Measurements from ENCODE around the gene SPINK9.

DNA sequence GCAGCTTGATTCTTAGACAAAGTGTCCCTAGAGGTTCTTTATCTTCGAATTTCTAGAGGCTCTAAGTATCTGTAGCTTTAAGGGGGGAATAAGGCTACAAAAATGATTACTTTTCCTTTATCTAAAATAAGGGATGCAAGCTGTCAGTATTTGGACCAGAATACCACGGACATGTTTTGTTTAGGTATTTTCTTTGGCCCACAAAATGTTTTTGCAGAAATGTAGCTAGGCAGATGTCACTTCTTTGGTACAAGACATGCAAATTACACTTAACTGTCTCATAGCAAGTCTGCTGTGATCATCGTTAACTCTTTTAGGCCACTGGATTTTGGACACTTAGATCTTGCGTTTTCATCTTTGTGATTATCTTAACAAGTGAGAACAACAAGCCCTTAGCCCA is 20.6 kb upstream of the SPINK9 start:
- TF ChIP-seq POLR2AphosphoS5 (IDR thresholded peaks at IDR 0.05): no peak
- TF ChIP-seq, protein P1, sequence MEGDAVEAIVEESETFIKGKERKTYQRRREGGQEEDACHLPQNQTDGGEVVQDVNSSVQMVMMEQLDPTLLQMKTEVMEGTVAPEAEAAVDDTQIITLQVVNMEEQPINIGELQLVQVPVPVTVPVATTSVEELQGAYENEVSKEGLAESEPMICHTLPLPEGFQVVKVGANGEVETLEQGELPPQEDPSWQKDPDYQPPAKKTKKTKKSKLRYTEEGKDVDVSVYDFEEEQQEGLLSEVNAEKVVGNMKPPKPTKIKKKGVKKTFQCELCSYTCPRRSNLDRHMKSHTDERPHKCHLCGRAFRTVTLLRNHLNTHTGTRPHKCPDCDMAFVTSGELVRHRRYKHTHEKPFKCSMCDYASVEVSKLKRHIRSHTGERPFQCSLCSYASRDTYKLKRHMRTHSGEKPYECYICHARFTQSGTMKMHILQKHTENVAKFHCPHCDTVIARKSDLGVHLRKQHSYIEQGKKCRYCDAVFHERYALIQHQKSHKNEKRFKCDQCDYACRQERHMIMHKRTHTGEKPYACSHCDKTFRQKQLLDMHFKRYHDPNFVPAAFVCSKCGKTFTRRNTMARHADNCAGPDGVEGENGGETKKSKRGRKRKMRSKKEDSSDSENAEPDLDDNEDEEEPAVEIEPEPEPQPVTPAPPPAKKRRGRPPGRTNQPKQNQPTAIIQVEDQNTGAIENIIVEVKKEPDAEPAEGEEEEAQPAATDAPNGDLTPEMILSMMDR (IDR thresholded peaks at IDR 0.05): no peak
- TF ChIP-seq POLR2A (IDR thresholded peaks at IDR 0.05): no peak
- no peak for TF ChIP-seq EP300 (IDR thresholded peaks at IDR 0.05; ENCODE audit: low read depth)

Data from transverse colon (tissue), 4 donors.